Iris pigment epithelial cell (primary cell): ENCODE measurements around the gene WWOX.

Experiments used
- DNase-seq: peaks from one replicate; pipeline ENCODE4 v3.0.0-alpha.2; 2011; ENCODE audit warnings: low read depth

The WWOX gene

GRCh38 chr16:79101491-79101890 lies 1002.0 kb downstream of the WWOX start:
- no peak for DNase-seq

GRCh38 chr16:79104567-79104966 lies 1005.1 kb downstream of the WWOX start:
- no peak for DNase-seq

- no peak for DNase-seq
Measured at GRCh38 chr16:79107301-79107700, 1007.8 kb downstream of the WWOX start.

- no peak for DNase-seq
Measured at GRCh38 chr16:79109771-79110170, 1010.3 kb downstream of the WWOX start.

GRCh38 chr16:79110242-79110641 lies 1010.8 kb downstream of the WWOX start:
- no peak for DNase-seq

- DNase-seq, result no peak
Measured at GRCh38 chr16:79110953-79111352, 1011.5 kb downstream of the WWOX start.

GRCh38 chr16:79112462-79112861 lies 1013.0 kb downstream of the WWOX start:
- no peak for DNase-seq

- no peak for DNase-seq
Measured at GRCh38 chr16:79113826-79114225, 1014.4 kb downstream of the WWOX start.

- DNase-seq, result no peak
Measured at GRCh38 chr16:79114759-79115158, 1015.3 kb downstream of the WWOX start.

GRCh38 chr16:79121906-79122305 lies 1022.5 kb downstream of the WWOX start:
- DNase-seq, result no peak

GRCh38 chr16:79122343-79122742 lies 1022.9 kb downstream of the WWOX start:
- no peak for DNase-seq

GRCh38 chr16:79124016-79124756 lies 1024.7 kb downstream of the WWOX start:
- no peak for DNase-seq

- DNase-seq, result no peak
Measured at GRCh38 chr16:79127766-79128165, 1028.3 kb downstream of the WWOX start.

GRCh38 chr16:79128706-79129105 lies 1029.3 kb downstream of the WWOX start:
- DNase-seq, result no peak

GRCh38 chr16:79130616-79131015 lies 1031.2 kb downstream of the WWOX start:
- no peak for DNase-seq

GRCh38 chr16:79131321-79132075 lies 1032.0 kb downstream of the WWOX start:
- DNase-seq, result no peak

GRCh38 chr16:79132701-79133100 lies 1033.2 kb downstream of the WWOX start:
- DNase-seq, result no peak

GRCh38 chr16:79134300-79134699 lies 1034.8 kb downstream of the WWOX start:
- DNase-seq, result no peak

- no peak for DNase-seq
Measured at GRCh38 chr16:79136955-79137354, 1037.5 kb downstream of the WWOX start.

GRCh38 chr16:79137426-79137939 lies 1038.0 kb downstream of the WWOX start:
- DNase-seq, result no peak

GRCh38 chr16:79139799-79140198 lies 1040.3 kb downstream of the WWOX start:
- no peak for DNase-seq

GRCh38 chr16:79143026-79143425 lies 1043.6 kb downstream of the WWOX start:
- DNase-seq, result no peak

GRCh38 chr16:79150151-79150550 lies 1050.7 kb downstream of the WWOX start:
- DNase-seq, result no peak
